Muscle of arm (tissue), 12 donors: Measurements from ENCODE around the gene CD44. TPM values are rescaled to one million over a fixed set of nuclear protein-coding genes. Genes with fewer than 3 reads are reported as not detected.
A peak's percentile ranks its signal among the peaks of the same experiment; 100 is the strongest.

Source experiments
- DNase-seq: peaks from one replicate; pipeline ENCODE4 v3.0.0-alpha.2; 2013
- polyA plus RNA-seq, 12 donors: library from polyadenylated mRNA; unstranded; fragments of 120-200 nt; gene quantifications; one replicate each; pipeline ENCODE4 v1.2.1, GENCODE V29; 2013; ENCODE audit not compliant: insufficient read length in 12 of 12

CD44 gene
- polyA plus RNA-seq, 12 donors, result 104 to 858 (median 184) TPM

DNA sequence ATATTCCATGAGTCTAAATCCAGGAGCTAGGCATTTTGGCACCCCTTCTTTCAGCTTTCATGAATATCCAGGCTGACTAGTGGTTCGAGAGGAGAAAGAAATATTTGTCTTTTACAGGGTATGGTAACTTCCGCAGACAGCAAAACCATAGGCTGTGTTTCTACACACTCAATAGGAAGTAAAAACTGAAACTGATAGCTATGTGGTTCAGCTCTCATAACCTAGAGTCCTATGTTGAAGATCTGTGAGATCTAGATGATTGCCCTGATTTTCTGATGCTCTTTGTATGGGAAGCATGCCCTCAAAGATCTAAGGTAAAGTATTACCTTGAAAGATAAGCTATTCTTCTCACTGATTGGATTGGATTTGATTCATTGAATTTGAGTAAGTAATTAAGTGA lies 118.3 kb downstream of the CD44 start:
- no peak for DNase-seq

GRCh38 chr11:35259529-35259928 lies 120.6 kb downstream of the CD44 start:
- DNase-seq, result no peak

GRCh38 chr11:35260342-35260985 lies 121.5 kb downstream of the CD44 start:
- DNase-seq, result no peak

DNA sequence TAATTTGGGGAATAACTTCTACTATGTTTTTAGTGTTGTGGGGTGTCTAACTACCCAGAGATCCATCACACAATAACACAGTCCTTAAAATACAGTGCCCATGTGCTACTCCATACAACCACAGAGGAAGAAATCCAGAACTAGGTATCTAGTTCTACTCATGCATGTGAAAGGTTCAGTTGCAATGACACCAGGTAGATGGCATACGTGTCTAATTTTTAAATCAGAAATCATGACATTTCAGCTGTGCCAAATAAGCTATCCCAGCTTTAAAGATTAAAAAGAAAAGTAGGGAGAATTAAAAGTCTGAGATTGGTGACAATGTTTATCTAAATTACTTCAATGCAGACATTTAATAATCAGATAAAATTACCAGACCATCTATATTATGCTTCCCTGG lies 122.2 kb downstream of the CD44 start:
- no peak for DNase-seq

DNA sequence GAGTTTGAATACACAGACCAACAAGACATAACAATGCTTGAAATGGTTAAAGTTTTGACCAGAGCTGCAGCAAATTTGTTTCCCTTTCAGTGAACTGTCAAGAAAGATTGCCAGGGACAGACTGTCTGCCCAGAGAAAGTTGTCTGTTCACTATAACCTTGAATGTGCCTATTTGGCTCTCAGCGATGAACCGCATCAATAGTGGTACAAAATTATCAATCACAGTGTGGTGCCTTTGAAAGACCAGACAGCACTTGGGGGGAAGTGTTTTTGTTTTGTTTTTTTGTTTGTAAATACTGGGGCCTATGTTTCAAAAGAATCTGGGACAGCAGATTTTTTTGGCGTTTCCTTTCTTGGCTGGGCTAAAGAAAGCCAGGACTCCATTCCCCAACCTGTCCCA lies 123.1 kb downstream of the CD44 start:
- no peak for DNase-seq

- DNase-seq, result no peak
Observed at GRCh38 chr11:35262735-35263134, 123.8 kb downstream of the CD44 start.

DNA sequence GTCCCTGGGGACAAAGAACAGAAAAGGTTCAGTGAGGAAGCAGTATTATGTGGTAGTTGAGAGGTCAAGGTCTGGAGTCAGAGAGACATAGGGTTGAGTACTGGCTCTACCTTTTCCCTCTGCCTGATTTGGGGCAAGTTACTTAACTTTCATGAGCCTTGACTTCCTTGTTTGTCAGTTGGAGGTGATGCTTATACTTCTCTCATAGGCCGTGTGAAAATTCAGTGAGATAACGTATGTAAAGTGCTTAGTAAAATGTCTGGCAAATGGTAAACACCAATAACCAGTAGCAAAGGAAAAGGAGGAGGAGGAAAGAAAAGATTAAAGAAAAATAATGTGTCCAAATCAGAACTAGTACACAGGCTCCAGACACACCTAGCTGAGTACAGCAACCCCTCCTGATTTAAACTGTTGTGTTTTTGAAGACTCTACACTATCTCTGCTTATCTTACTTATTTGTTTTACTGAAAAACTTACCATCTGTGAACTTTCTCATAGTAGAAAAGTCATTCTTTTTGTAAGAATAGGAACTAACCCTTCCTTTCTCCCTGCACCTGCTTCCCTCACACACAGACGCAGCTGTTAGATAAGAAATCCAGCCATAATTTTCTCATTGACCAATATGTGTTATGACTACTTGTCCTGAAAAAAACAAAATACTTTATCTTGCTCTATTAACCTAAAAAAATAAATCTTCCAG lies 126.9 kb downstream of the CD44 start:
- DNase-seq, result no peak

DNA sequence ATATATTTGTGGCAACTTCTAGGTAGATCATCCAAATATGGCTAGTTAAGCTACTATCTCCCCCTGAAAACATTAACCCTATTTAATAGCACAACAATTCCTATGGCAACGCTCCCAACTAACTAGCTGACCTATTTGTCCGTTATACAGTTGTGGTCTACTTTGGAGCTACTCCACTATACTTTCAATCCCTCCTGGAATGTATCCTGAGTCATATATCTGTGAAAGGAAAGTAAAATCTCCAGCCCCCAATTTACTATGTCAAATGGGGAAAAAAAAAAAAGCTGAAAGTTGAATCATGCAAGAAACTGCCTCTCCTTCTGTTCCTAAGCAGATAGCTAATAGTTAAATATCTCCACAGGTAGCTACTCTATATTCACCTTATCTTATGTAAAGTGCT lies 128.5 kb downstream of the CD44 start:
- DNase-seq, result no peak

DNA sequence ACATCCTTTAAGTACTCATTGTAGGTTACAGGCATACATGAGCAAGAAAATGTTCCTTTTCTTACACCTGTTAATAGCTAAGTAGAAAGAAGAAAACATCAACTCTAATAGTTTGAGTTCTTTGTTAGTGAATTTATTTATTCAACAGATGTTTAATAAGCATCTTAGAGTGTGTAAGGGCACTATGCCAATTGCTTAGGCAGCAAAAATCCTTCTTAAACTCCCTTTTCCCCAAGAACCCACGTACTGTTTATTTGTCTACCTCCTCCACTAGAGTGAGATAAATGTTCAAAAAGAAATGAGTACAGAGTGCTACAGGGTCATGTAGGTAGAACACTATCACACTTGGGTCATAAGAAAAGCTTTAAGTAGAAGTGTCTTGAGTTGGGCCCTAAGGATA lies 131.4 kb downstream of the CD44 start:
- no peak for DNase-seq

DNA sequence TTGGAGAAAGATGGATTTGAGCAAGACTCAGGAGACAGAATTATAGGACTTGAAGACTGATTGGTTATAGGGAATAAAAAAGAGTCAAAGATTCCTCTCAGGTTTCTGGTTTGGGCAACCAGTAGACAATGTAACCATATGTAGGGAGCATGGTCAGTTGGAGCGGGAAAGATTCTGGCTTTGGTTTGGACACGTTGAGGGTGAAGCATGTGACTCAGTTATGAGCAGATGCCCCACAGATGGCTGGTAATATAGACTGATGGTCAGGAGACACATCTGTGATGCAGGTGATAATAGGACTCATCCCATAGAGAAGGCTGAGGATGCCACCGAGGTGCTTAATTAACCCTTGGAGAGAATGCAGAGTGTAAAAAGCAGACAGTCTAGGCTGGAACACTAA lies 132.1 kb downstream of the CD44 start:
- DNase-seq, result no peak

- no peak for DNase-seq
Observed at GRCh38 chr11:35272391-35272902, 133.5 kb downstream of the CD44 start.

- DNase-seq, result no peak
Observed at GRCh38 chr11:35274909-35275785, 136.2 kb downstream of the CD44 start.

DNA sequence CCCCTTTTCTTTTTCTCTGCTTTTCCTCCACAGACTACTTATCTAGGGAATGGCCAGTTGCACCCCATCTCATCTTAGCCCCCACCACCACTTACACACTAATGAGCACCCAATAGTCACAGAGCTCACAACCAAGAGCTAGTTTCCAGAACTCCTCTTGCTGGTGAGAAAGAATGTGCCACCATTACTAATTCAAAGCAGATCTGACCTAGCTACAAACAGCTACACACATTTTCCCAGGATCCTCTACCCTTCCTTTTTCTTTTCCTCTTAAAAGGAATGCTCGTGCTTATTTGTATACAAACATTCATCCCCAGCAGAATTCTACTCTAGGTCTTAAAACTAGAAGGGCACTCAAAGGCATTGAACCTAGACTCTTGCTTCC lies 136.8 kb downstream of the CD44 start:
- DNase-seq, result no peak

GRCh38 chr11:35276396-35277145 lies 137.6 kb downstream of the CD44 start:
- DNase-seq, result no peak

DNA sequence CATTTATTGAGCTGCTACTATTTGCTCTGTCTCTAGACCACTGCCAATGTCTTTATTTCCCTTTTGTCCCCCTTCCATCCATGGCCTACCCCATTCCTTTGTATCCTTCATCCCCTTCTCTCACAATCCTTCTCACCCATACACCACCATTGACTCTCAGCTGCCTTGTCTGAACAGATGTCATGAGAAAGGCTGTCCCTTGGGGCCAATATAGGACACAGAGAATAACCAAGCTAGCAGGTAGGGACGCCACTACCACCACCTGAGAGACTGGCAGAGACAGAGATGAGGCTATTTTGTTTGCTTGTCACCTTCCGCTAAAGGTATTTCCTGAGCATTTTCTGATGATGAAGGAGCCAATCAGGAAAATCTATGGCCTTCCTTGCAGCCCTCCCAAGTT lies 138.9 kb downstream of the CD44 start:
- no peak for DNase-seq

- no peak for DNase-seq
Observed at GRCh38 chr11:35280727-35281126, 141.8 kb downstream of the CD44 start.

DNA sequence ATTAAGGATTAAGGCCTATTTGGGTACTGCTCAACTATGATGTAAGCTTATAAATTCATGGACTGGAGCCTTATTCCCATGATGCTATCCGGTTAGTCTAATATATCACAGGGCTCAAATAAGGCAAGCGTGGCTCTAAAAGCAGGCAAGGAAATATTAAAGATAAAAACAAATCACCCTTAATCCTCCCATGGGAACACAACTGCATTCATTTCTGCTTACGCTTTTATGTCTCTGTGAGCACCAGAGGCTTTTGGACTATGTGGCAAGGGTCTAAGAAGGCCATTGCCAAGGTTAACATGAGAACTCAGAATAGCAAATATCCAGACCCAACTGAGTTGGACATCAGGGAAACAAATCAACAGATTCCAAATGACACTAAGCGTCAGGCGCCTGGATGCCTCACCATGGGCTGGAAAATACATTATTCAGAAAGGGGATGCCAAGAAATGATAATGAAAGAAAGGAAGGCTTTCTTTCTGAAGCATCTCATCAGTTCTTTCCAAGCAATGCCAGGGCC lies 142.3 kb downstream of the CD44 start:
- peak; percentile 73 for DNase-seq
